D721Med (cell line): ENCODE results near the gene BUD31.

Source experiments
- DNase-seq: peaks from one replicate; pipeline ENCODE4 v3.0.0; 2011; ENCODE audit warnings: low spot score; ENCODE audit not compliant: insufficient read length
- FAIRE-seq: peaks from 2 replicates; lab custom pipeline; 2011; peaks lifted over from hg19 to GRCh38; lab: Jason Lieb, UNC
- TF ChIP-seq, protein P1 (sequence below): IDR thresholded peaks from 2 replicates; pipeline ENCODE4 v1.5.1; 2012; ENCODE audit warnings: mild to moderate bottlenecking, control low read depth; ENCODE audit not compliant: insufficient read depth; ENCODE audit errors: missing control alignments

BUD31 gene

GRCh38 chr7:99460651-99461050 lies 51.9 kb downstream of the BUD31 start:
- FAIRE-seq, result no peak
- TF ChIP-seq, protein P1, sequence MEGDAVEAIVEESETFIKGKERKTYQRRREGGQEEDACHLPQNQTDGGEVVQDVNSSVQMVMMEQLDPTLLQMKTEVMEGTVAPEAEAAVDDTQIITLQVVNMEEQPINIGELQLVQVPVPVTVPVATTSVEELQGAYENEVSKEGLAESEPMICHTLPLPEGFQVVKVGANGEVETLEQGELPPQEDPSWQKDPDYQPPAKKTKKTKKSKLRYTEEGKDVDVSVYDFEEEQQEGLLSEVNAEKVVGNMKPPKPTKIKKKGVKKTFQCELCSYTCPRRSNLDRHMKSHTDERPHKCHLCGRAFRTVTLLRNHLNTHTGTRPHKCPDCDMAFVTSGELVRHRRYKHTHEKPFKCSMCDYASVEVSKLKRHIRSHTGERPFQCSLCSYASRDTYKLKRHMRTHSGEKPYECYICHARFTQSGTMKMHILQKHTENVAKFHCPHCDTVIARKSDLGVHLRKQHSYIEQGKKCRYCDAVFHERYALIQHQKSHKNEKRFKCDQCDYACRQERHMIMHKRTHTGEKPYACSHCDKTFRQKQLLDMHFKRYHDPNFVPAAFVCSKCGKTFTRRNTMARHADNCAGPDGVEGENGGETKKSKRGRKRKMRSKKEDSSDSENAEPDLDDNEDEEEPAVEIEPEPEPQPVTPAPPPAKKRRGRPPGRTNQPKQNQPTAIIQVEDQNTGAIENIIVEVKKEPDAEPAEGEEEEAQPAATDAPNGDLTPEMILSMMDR, result no peak
- no peak for DNase-seq

GRCh38 chr7:99461221-99461620 lies 52.5 kb downstream of the BUD31 start:
- FAIRE-seq (no peak), DNase-seq (no peak)
- TF ChIP-seq, protein P1, result no peak

- no peak for FAIRE-seq
- TF ChIP-seq, protein P1, result no peak
- DNase-seq, result no peak
Measured at GRCh38 chr7:99465421-99465768, 56.6 kb downstream of the BUD31 start.

GRCh38 chr7:99468336-99468918 lies 59.7 kb downstream of the BUD31 start:
- DNase-seq (no peak), FAIRE-seq (no peak)
- TF ChIP-seq, protein P1, result no peak
